Subcutaneous preadipocyte (primary cell): ENCODE data around the gene TCEAL7. TPM values are rescaled to one million over a fixed set of nuclear protein-coding genes. Genes with fewer than 3 reads are reported as not detected.

Experiments
- small RNA-seq: library from RNA; depleted of rRNA; stranded (forward); fragments of <200 nt; gene quantifications from one replicate; pipeline ENCODE3, GENCODE V24; 2012
- total RNA-seq: library from RNA; depleted of rRNA; stranded (reverse); fragments of >200 nt; gene quantifications from 2 replicates; pipeline ENCODE4 v1.2.3, GENCODE V29; 2012

TCEAL7 gene
- total RNA-seq, result 22.8 and 26.2 TPM in 2 replicates

GRCh38 chrX:103329991-103330390 is at the start of gene TCEAL7:
Gene TCEAL7, plus strand, starts transcription at chrX:103330239. Its CDS starts 1,165 bp downstream, at chrX:103331404.

GRCh38 chrX:103310555-103311398 is 19.3 kb upstream of the TCEAL7 start, which contains the start of gene BEX2:
Gene BEX2, minus strand, starts transcription at chrX:103310990. Its CDS starts 1,014 bp downstream, at chrX:103309976.

GRCh38 chrX:103356130-103356798 is 26.2 kb downstream of the TCEAL7 start, which contains the start of gene TCEAL9:
Gene TCEAL9, plus strand, starts transcription at chrX:103356506. Its CDS starts 1,179 bp downstream, at chrX:103357685.

GRCh38 chrX:103376118-103376978 is 46.3 kb downstream of the TCEAL7 start, which contains the start of gene BEX3:
Gene BEX3, plus strand, starts transcription at chrX:103376538. Its CDS starts 984 bp downstream, at chrX:103377522.

Small RNA genes within 50 kb of the gene (small RNA-seq; reads per million reads assigned to genes)
- not detected for gene Z92846.1

Other genes starting within 250 kb of the TCEAL7 start
- gene NXF3, start 237.1 kb upstream of the TCEAL7 start, total RNA-seq, result not detected in 2 replicates
- 6.5 and 11.4 TPM in 2 replicates for gene BEX4, start 115.1 kb upstream of the TCEAL7 start, total RNA-seq
- 80.7 and 109 TPM in 2 replicates for gene TCEAL8, start 75.1 kb upstream of the TCEAL7 start, total RNA-seq
- under 0.01 TPM in 1 of 2 replicates, not detected in the other for gene TCEAL5, start 53.5 kb upstream of the TCEAL7 start, total RNA-seq
- 0.20 and 0.73 TPM in 2 replicates for gene BEX2, start 19.2 kb upstream of the TCEAL7 start, total RNA-seq
- 60.3 and 67.8 TPM in 2 replicates for gene TCEAL9, start 26.3 kb downstream of the TCEAL7 start, total RNA-seq
- 120 and 159 TPM in 2 replicates for gene BEX3, start 46.3 kb downstream of the TCEAL7 start, total RNA-seq
- 0.37 and 0.39 TPM in 2 replicates for gene RAB40A, start 189.2 kb downstream of the TCEAL7 start, total RNA-seq